HUES6 (cell line): ENCODE measurements around the gene RRM1.
A peak's percentile ranks its signal among the peaks of the same experiment; 100 is the strongest.

ENCODE experiments used
- H3K27ac ChIP-seq: 2 replicates; pipeline ENCODE4 v1.7.0; 2013; ENCODE audit warnings: low read depth, mild to moderate bottlenecking, low read length, inconsistent platforms
- H3K27me3 ChIP-seq: 2 replicates; pipeline ENCODE4 v1.6.1; 2013; ENCODE audit warnings: low read length; ENCODE audit not compliant: control insufficient read depth, insufficient read depth
- H3K36me3 ChIP-seq: 2 replicates; pipeline ENCODE4 v1.6.1; 2013; ENCODE audit warnings: low read length; ENCODE audit not compliant: control insufficient read depth, insufficient read depth
- H3K4me1 ChIP-seq: 2 replicates; pipeline ENCODE4 v1.6.1; 2013; ENCODE audit warnings: low read length; ENCODE audit not compliant: control insufficient read depth, insufficient read depth
- H3K4me3 ChIP-seq: 2 replicates; pipeline ENCODE4 v1.5.1; 2013; ENCODE audit warnings: low read depth, low read length
- H3K9ac ChIP-seq: one replicate; pipeline ENCODE4 v1.6.1; 2013; ENCODE audit warnings: mild to moderate bottlenecking, low read length
- H3K9me3 ChIP-seq: 2 replicates; pipeline ENCODE4 v1.6.1; 2013; ENCODE audit warnings: low read depth, low read length; ENCODE audit not compliant: control insufficient read depth, insufficient read depth

Gene RRM1

DNA sequence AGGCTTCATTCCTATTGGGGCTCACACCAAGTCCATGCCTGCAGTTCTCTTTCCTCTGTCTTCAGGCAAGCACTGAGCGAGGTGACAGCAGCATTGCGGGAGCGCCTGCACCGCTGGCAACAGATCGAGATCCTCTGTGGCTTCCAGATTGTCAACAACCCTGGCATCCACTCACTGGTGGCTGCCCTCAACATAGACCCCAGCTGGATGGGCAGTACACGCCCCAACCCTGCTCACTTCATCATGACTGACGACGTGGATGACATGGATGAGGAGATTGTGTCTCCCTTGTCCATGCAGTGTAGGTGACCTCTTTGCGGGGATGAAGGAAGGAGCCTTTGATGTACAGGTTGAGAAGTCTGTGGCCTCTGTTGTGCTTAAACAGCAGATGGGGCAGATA, 11.4 kb upstream of the RRM1 start:
- H3K9ac ChIP-seq, result no peak overlapping the region
- no peaks in the 10 kb centered on the region for H3K27me3 ChIP-seq
- peaks cover 7% of the 10 kb centered on the region for H3K36me3 ChIP-seq

DNA sequence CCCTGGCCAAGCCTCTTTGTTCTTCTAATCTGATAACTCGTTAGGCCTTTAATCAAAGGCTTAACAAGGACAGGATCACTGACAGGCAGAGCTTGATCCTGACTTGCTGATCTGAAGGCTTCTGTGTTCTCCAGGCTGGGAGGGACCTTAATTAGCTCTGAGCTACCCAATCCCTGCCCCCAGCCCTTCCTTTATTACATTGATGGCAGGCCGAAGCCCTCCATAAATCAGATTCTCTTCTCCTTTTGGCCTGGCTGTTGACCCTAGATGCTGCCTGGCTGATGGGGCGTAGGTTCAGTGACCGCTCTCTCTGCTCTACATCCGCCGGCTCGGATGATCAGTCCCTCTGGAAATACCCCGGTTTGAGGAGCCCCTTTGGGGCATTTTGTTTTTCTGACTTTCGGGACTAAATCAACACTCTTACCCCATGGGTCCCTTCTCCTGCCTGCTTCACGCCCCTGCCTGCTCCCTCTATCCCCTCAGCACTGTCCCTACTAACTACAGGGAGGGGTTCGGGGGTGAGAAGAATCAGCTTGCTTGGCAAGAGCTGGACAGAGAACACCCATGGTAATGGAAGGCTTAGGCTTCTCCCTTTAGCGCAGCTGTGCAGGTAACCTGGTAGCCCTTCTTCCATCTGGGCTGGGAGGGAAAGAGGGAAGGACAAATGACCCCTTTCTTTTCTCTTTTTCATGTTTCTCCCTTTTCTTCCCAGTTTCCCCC, 10.0 kb upstream of the RRM1 start:
- no peak overlapping the region for H3K9ac ChIP-seq
- H3K27me3 ChIP-seq, result no peaks in the 10 kb centered on the region
- peaks cover 7% of the 10 kb centered on the region for H3K36me3 ChIP-seq
- H3K9me3 ChIP-seq, result no peaks in the 10 kb centered on the region
- no peak overlapping the region for H3K27ac ChIP-seq
- no peak overlapping the region for H3K4me3 ChIP-seq
- H3K4me1 ChIP-seq, result no peaks in the 10 kb centered on the region

More for the DNA sequence above, 11.4 kb upstream of the RRM1 start:
- no peak overlapping the region for H3K4me3 ChIP-seq
- H3K4me1 ChIP-seq, result no peaks in the 10 kb centered on the region
- no peaks in the 10 kb centered on the region for H3K9me3 ChIP-seq
- no peak overlapping the region for H3K27ac ChIP-seq

DNA sequence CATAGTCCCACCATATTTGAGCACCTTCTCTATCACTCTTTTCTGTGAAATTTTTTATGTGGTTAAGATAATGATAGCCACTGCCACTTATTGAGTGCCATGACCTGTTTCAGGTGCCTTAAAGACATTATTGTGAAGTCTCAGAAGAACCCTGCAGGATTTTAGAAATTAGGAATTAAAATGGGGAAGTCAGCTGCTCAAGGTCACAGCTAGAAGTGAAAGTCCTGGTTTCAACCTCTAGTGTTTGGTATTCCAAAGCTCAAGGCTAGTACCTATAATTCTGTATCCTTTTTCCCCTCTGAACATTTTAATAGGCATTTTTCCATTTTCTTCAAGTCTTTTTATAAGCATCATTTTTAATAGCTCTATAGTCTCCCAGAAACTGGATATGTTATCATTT, 9.0 kb upstream of the RRM1 start:
- Histone ChIP-seq H3K27ac (no peak overlapping the region), H3K4me1 (no peaks in the 10 kb centered on the region), H3K27me3 (no peaks in the 10 kb centered on the region), H3K4me3 (no peak overlapping the region), H3K9ac (no peak overlapping the region), H3K36me3 (peaks cover 7% of the 10 kb centered on the region), H3K9me3 (no peaks in the 10 kb centered on the region)

DNA sequence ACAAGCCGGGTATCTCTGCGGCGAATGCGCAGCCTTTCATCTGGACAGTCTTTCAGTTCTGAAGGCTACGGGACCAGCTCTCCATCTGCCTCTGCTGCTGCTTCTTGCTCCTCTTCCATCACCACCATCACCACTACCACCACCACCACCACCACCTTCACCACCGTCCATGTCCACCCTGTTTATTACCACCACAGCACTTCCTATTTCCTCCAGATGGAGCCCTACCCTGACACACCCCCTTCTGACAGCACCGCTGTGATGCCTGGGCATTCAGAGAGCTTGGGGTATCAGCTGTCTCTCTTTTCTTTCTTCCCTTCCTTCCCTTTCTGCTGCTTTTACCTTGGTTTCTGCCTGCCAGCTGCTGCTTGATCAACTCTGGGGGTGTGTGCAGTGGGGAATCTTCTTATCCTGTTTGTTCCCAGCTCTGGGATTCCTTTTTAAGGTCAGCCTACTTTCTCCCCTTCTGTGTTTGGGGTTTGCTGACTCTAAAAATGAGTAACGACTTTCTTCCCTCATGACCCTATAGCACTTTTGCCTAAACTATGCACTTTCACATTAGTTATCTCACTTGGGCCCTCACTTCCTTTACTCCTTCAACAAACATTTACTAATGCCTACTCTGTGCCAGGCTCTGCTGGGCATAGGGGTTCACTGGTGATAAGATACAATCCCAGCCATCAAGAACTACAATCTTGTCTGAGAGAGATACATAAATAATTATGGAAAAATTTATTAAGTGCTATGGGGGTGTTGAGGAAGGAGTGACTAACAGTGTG, 7.8 kb upstream of the RRM1 start:
- H3K27ac ChIP-seq, result no peak overlapping the region
- H3K4me1 ChIP-seq, result no peaks in the 10 kb centered on the region
- peaks cover 7% of the 10 kb centered on the region for H3K36me3 ChIP-seq
- H3K27me3 ChIP-seq, result no peaks in the 10 kb centered on the region
- no peaks in the 10 kb centered on the region for H3K9me3 ChIP-seq
- H3K9ac ChIP-seq, result no peak overlapping the region
- no peak overlapping the region for H3K4me3 ChIP-seq

DNA sequence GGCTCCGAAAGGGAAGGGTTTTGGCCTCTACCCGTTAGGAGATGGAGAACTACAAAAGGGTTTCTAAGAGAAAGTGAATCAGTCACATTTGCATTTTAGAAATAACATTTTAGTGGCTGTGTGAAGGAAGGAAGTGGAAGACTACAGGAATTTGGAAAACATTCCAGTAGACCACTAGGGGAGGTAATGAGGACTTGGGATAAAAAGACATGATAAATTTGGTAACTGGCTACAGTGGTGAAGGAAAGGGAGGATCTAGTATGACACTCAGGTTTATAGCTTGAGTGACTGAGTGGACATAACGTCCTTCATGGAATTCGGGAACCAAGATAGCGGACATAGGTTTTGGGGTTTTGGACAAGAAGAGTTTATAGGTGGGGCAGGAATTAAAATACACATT, 7.0 kb upstream of the RRM1 start:
- Histone ChIP-seq H3K4me1 (no peaks in the 10 kb centered on the region), H3K27ac (no peak overlapping the region), H3K36me3 (peaks cover 7% of the 10 kb centered on the region), H3K9me3 (no peaks in the 10 kb centered on the region), H3K4me3 (no peak overlapping the region), H3K27me3 (no peaks in the 10 kb centered on the region), H3K9ac (no peak overlapping the region)

DNA sequence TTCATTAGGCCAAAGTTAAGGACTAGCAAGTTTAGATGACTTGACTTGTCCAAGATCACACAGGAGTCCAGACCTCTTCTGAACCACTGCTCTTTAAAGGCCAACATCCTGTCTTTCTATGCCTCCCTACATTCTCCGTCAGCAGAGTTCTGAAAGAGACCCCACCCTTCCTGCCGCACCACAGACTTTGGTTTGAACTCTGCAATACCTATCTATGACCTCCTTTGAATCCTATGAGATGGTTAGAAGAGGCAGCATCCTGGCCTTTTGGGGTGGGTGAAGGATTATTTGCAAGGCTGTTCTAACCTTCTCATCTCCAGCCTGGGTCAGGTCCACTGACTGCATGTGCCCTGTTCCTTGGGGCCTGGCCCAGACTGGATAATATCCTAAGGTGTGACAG, 4.3 kb upstream of the RRM1 start:
- no peaks in the 10 kb centered on the region for H3K9me3 ChIP-seq
- H3K4me1 ChIP-seq, result 0 out of 2 replicates have a peak, but pooled peaks cover 3% of the 10 kb centered on the region
- H3K27me3 ChIP-seq, result no peaks in the 10 kb centered on the region
- H3K9ac ChIP-seq, result no peak overlapping the region
- H3K36me3 ChIP-seq, result peaks cover 3% of the 10 kb centered on the region; the same call in 1 of the 2 replicates
- H3K4me3 ChIP-seq, result no peak overlapping the region
- H3K27ac ChIP-seq, result no peak overlapping the region

DNA sequence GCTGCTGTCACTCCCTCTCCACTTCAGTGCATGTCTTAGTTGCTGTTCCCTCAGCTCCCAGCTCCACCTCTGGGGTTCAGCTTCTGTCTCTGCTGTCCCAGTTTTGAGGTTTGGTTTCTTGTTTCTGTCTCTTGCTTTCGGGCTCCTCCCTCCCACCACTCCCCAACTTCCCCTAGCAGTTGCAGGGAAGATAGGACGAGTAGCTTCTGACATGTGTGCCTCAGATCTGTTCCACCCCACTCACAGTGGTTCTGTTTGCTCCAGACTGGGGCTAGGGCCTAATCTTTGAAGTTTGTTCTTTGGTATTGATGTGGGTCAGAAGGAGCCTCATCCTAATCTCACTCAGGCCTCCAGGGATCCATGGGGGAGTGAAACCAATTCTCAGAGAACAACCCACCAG, 2.6 kb upstream of the RRM1 start:
- no peak overlapping the region for H3K4me3 ChIP-seq
- H3K9ac ChIP-seq, result no peak overlapping the region
- no peak overlapping the region for H3K27ac ChIP-seq
- no peaks in the 10 kb centered on the region for H3K27me3 ChIP-seq
- H3K36me3 ChIP-seq, result no peaks in the 10 kb centered on the region; the same call in 1 of the 2 replicates
- H3K4me1 ChIP-seq, result peaks cover 11% of the 10 kb centered on the region; the same call in 1 of the 2 replicates
- no peaks in the 10 kb centered on the region for H3K9me3 ChIP-seq

DNA sequence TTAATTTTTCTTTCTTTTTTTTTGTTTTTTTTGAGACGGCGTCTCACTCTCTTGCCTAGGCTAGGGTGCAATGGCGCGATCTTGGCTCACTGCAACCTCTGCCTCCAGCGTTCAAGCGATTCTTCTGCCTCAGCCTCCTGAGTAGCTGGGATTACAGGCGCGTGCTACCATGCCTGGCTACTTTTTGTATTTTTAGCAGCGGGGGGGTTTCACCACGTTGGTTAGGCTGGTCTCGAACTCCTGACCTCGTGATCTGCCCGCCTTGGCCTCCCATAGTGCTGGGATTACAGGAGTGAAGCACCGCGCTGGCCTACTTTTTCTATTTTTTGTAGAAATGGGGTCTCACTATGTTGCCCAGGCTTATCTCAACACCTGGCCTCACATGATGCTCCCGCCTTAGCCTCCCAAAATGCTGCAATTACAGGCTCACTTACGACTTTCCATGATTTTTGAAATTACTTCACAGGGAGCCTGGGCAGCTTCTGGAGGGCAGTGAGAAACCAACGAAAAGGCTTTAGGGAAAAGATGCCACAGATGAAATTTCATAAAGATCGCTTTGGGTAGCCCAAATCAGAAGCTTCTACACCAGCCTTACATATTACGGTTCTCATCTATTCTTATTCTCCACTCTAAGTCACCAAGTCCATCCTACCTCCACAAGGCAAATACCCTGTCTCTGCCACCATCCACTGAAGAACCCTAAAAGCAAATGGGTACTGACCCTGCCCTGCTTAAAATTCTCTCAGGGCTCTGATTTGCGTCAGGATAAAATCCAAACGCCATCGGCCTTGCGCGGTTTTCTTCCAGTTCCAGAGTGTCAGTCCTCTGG, 866 bp upstream of the RRM1 start:
- Histone ChIP-seq H3K27ac (peak overlapping the region; percentile 55; the same call in 1 of the 2 replicates), H3K9me3 (no peaks in the 10 kb centered on the region), H3K4me3 (peak overlapping the region; percentile 90), H3K4me1 (peaks cover 14% of the 10 kb centered on the region; the same call in 1 of the 2 replicates), H3K9ac (peak overlapping the region; percentile 75), H3K27me3 (no peaks in the 10 kb centered on the region), H3K36me3 (peaks cover 4% of the 10 kb centered on the region)

DNA sequence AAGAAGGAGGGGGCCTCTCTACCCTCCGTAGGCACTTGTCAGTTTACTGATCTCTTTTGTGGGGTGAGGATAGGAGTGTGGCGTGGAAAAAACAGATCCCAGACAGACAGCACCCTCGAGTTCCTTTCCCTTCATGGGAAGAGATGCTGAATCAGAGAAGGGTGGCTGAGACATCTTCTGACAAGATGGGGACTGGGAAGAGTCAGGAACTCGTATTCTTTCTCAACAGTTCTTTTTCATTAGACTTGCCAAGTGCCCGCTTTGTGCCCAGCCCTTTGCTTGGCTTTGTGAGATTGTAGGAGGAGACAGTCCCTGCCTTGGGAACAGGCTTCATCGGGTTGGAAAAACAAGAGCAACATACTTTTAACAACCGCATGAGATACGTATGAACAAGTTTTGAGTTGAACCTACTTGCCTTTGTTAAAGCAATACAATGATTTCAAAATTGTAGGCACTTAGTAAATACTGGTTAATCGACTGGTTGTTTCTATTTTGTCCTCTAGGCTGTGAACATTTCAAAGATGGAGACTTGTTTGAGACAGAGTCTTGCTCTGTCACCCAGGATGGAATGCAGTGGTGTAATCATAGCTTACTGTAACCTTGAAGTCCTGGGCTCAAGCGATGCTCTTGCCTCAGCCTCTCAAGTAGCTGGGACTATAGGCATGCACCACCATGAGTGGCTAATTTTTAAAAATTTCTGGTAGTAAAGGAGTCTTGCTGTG, 1.1 kb downstream of the RRM1 start:
- Histone ChIP-seq H3K36me3 (peaks cover 4% of the 10 kb centered on the region), H3K27me3 (no peaks in the 10 kb centered on the region), H3K4me3 (peak overlapping the region; percentile 90), H3K27ac (peak overlapping the region; percentile 81; the same call in 1 of the 2 replicates), H3K4me1 (peaks cover 14% of the 10 kb centered on the region; the same call in 1 of the 2 replicates), H3K9me3 (no peaks in the 10 kb centered on the region), H3K9ac (peak overlapping the region; percentile 95)

DNA sequence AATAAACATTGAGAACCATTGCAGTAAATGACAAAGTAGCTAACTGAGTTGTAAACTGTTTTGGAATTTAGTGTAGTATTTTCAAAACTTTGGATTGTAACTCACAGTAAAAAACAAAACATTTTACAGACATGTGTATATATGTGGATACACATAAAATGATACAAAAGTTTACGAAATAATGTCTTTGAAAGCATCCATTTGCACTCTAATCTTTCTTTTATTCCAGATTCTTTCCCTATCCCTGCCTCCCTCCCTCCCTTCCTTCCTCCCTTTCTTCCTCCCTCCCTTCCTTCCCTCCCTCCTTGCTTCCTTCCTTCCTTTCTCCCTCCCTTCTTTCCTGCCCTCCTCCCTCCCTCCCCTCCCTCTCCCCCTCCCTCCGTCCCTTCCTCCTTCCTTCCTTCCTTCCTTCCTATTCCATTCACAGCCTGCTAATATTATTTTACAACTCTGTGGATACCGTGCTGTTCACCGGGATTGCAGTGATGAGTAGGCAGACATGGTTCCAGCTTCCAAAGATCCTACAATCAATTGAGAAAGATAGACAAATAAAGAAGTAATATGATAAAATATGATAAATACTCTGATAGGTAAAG, 3.5 kb downstream of the RRM1 start:
- Histone ChIP-seq H3K27me3 (no peaks in the 10 kb centered on the region), H3K4me1 (peaks cover 14% of the 10 kb centered on the region; the same call in 1 of the 2 replicates), H3K4me3 (no peak overlapping the region), H3K27ac (no peak overlapping the region), H3K9ac (no peak overlapping the region), H3K9me3 (no peaks in the 10 kb centered on the region), H3K36me3 (peaks cover 10% of the 10 kb centered on the region)
